Amygdala (tissue), 56 donors: ENCODE results near the gene CDK5RAP2.
A peak's percentile ranks its signal among the peaks of the same experiment; 100 is the strongest.
"Not testable (repeated sequence)": the region's sequence is repeated elsewhere in the genome, so short reads cannot be mapped to it uniquely, and the experiment has no call there.

Experiments
- DNase-seq, 56 donors: peaks; one replicate each; lab custom pipeline; 2025; lab: John Stamatoyannopoulos, UW

Gene CDK5RAP2

GRCh38 chr9:120480707-120481106 lies 99.3 kb downstream of the CDK5RAP2 start:
- no peak for DNase-seq

- DNase-seq: no peak
Observed at GRCh38 chr9:120478208-120478607, 101.8 kb downstream of the CDK5RAP2 start.

- peak in 40 of 56 donors; percentile 1 to 70 (median 27) for DNase-seq
Observed at GRCh38 chr9:120477534-120478001, 102.4 kb downstream of the CDK5RAP2 start.

- DNase-seq: peak in 5 of 56 donors; percentile 6 to 15 (median 6)
Observed at GRCh38 chr9:120475341-120475740, 104.6 kb downstream of the CDK5RAP2 start.

GRCh38 chr9:120474591-120475243 lies 105.2 kb downstream of the CDK5RAP2 start:
- DNase-seq: no peak

- no peak for DNase-seq
Observed at GRCh38 chr9:120473608-120474007, 106.4 kb downstream of the CDK5RAP2 start.

GRCh38 chr9:120465685-120466407 lies 114.1 kb downstream of the CDK5RAP2 start:
- DNase-seq: no peak

- no peak for DNase-seq
Observed at GRCh38 chr9:120464887-120465421, 115.0 kb downstream of the CDK5RAP2 start.

GRCh38 chr9:120464176-120464886 lies 115.6 kb downstream of the CDK5RAP2 start:
- DNase-seq: no peak

GRCh38 chr9:120463765-120464164 lies 116.2 kb downstream of the CDK5RAP2 start:
- DNase-seq: no peak

GRCh38 chr9:120461677-120462076 lies 118.3 kb downstream of the CDK5RAP2 start:
- DNase-seq: not testable (repeated sequence)

- no peak for DNase-seq
Observed at GRCh38 chr9:120456218-120456617, 123.7 kb downstream of the CDK5RAP2 start.

- no peak for DNase-seq
Observed at GRCh38 chr9:120454467-120454866, 125.5 kb downstream of the CDK5RAP2 start.

GRCh38 chr9:120453792-120454191 lies 126.2 kb downstream of the CDK5RAP2 start:
- DNase-seq: no peak

GRCh38 chr9:120452631-120453030 lies 127.3 kb downstream of the CDK5RAP2 start:
- no peak for DNase-seq

- DNase-seq: no peak
Observed at GRCh38 chr9:120450916-120451315, 129.1 kb downstream of the CDK5RAP2 start.

GRCh38 chr9:120449566-120449965 lies 130.4 kb downstream of the CDK5RAP2 start:
- no peak for DNase-seq

- no peak for DNase-seq
Observed at GRCh38 chr9:120447959-120448500, 131.9 kb downstream of the CDK5RAP2 start.

- no peak for DNase-seq
Observed at GRCh38 chr9:120446671-120447070, 133.3 kb downstream of the CDK5RAP2 start.

GRCh38 chr9:120443976-120444375 lies 136.0 kb downstream of the CDK5RAP2 start:
- DNase-seq: no peak

- DNase-seq: no peak
Observed at GRCh38 chr9:120443489-120443888, 136.5 kb downstream of the CDK5RAP2 start.
